GM18508 (cell line): Measurements from ENCODE around the gene CTU1.
A peak's percentile ranks its signal among the peaks of the same experiment; 100 is the strongest.

Experiments used
- ATAC-seq: cut with Tn5 transposase; IDR thresholded peaks from one replicate; pipeline ENCODE4 v1.9.1; 2021; ENCODE audit warnings: moderate number of reproducible peaks; ENCODE audit not compliant: insufficient read depth, unreplicated experiment

Gene CTU1

DNA sequence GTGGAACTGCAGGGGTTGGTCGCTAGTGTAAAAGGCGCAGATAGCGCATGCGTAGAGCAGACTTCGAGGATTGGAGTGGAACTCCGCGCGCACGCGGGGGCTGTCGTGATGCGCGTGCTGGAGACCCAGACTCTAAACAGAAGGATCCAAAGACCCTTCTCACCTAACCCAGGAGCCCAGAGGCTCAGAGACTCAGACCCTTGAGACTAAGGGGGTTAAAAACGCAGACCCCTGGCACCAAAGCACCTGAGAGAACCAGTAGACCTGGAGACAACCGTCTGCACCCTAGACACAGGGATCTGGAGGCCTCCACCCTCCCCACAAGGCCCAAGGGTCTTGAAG, 567 bp upstream of the CTU1 start:
- ATAC-seq, result peak; percentile 22

DNA sequence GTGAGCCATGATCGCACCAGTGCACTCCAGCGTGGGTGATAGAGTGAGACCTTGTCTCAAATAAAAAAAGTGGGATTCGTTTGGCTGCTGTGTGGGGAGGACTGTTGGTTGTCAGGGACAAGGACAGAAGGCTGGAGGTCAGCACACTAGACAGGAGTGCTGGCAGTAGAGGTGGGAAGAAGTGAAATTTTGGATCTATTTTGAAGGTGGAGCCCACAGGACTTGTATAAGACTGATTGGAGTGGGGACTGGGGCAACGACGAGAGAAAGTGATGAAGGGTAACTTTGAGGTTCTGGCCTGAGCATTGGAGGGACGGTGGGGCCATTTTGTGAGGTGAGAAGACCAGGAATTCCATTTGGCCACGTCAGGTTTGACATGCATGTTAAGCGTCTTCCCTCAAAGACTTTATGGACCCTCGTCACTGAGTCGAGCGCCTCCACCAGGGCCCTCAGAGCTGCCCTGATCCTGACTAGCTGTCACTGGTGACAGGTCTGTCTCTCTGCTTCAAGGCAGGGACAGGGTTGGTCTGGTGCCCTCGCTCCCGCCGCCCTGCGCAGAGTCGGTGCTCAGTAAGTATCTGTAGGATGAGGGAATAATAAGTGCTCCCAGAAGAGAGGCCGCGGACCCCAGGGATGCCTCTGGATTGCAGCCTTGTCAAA, 673 bp downstream of the CTU1 start:
- no peak for ATAC-seq

DNA sequence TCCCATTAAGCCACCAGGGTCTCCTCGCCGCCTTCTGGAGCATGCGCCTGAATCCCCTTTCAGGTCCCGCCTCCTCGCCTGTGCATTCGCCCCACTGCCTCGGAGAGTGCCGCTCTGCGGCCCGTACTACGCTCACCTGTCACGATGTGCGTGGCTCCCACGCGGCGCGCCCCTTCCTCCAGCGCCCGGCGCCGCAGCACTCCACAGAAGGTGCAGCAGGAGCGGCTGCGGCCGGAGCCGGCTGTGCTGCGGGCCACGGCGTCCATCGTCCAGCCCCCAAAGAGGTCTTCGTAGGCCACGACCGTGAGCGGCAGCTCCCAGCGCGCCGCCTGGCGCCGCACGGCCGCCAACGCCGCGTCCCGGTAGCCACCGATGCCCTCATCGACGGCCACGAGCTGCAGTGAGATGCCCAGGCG, 4.3 kb downstream of the CTU1 start:
- no peak for ATAC-seq

DNA sequence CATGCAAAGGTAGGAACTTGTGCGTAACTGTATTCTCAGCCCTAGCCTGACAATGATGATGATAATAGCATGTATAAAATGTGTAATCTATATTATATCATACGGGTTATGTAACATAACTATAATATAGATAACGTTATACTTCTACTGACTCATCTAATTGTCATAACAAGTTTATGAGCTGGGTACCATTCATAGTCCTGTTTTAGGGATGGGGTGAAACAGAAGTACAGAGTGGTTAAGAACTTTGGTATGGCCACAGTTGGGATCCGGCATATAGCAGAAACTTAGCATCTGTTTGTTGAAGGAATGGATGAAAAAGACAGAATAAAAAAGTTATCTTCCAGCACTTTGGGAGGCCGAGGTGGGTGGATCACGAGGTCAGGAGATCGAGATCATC, 5.2 kb downstream of the CTU1 start:
- no peak for ATAC-seq

- ATAC-seq, result no peak
These were observed 6.9 kb downstream of the CTU1 start for GRCh38 chr19:51101171-51101865.

- ATAC-seq, result no peak
These were observed 7.6 kb downstream of the CTU1 start for GRCh38 chr19:51100601-51101000.

DNA sequence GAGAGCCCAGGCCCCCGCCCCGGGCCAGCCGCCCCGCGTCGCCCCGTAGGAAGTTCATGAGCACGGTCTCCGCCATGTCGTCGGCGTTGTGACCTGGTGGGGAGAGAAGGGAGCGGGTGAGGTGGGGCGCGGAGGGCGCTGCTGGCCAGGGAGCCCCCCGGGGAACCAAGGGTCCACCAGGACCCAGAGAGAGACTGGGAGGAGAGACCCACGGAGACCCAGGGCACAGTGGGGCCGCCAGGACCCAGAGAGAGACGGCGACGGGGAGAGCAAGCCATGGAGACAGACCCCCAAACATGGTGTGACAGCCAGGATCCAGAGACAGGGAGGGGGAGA, 9.2 kb downstream of the CTU1 start:
- no peak for ATAC-seq

- ATAC-seq, result no peak
These were observed 9.7 kb downstream of the CTU1 start for GRCh38 chr19:51098365-51099046.

- ATAC-seq, result no peak
These were observed 10.4 kb downstream of the CTU1 start for GRCh38 chr19:51097796-51098195.

DNA sequence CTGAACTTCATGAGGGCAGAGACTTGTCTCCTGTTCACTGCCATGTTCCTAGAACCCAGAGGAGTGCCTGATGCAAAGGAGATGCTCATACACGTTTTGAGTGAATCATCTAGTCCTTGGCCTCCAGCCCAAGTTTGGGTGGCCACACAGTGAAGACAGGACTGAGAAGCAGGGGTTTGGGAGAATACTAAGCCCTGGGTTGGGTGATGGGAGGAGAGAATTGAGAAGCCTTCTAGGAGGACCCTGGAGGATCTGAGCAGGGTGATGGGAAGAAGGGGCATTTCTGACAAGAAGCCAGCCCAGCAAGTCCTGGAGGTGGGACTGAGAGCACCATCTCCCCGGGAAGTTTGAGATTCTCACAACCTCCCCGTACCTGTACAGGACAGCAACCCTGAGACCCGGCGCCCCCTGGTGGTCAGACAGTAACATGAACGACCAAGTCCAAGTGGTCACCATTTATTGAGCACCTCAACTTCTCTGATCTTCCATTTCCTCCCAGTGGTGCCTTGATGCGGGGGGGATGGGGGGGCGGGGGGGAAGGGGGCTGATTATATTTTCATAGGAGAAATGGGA, 11.0 kb downstream of the CTU1 start:
- no peak for ATAC-seq

- no peak for ATAC-seq
These were observed 11.6 kb downstream of the CTU1 start for GRCh38 chr19:51096473-51097165.

DNA sequence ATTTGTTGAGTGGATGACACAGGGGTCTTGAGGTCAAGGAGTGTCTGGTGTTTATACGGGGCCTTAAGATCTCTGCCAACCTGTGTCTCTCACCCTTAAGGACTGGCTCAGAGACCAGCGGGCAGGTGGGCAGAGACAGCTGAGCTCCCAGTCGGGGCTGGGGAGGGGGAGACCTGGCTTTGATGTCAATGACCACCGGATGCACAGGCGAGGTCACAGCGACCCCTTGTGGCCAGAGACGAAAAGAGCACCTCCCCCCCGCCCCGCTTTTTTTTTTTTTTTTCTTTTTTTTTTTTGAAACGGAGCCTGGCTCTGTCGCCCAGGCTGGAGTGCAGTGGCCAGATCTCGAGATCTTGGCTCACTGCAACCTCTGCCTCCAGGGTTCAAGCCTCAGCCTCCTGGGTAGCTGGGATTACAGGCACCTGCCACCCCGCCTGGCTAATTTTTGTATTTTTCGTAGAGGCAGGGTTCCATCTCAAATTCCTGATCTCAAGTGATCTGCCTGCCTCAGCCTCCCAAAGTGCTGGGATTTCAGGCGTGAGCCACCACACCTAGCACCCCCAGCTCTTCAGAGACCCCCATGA, 13.4 kb downstream of the CTU1 start:
- no peak for ATAC-seq

DNA sequence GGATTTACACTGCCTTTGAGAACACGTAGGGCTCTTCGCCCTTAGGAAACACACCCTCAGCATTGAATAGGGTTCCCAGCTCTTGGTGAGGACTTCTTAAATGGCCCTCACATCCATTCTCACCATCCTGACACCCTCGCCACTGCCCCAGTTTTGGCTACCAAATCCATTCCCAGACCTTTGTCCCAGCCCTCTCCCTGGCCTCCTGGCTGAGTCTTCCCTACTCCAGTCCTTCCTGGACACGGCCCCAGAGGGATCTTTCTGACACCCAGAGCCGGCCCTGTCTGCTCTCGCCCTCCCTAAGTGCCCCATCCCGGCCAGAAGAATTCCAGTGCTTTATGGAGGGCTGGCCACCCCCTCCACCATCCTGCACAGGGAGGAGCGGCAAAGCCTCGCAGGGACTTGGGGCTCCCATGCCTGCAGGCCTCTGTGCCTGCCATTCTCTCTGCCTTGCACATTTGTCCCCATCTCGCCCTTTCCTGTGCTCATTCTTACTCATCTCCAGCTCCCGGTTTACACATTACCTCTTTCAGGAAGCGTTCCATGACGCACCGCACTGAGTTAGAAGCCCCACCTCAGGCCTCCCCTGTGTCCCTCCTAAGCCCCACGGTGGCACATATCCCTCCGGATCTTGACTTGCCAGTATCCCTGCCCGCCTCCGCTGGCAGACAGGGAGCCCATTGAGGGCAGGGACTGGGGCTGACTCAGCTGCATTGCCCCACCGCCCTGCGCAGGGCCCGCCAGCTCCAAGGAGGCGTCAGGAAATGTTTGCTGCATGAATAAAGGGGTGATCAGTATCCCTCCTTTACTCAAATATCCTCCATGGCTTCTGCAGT, 14.5 kb downstream of the CTU1 start:
- no peak for ATAC-seq

GRCh38 chr19:51093101-51093500, 15.1 kb downstream of the CTU1 start:
- no peak for ATAC-seq

DNA sequence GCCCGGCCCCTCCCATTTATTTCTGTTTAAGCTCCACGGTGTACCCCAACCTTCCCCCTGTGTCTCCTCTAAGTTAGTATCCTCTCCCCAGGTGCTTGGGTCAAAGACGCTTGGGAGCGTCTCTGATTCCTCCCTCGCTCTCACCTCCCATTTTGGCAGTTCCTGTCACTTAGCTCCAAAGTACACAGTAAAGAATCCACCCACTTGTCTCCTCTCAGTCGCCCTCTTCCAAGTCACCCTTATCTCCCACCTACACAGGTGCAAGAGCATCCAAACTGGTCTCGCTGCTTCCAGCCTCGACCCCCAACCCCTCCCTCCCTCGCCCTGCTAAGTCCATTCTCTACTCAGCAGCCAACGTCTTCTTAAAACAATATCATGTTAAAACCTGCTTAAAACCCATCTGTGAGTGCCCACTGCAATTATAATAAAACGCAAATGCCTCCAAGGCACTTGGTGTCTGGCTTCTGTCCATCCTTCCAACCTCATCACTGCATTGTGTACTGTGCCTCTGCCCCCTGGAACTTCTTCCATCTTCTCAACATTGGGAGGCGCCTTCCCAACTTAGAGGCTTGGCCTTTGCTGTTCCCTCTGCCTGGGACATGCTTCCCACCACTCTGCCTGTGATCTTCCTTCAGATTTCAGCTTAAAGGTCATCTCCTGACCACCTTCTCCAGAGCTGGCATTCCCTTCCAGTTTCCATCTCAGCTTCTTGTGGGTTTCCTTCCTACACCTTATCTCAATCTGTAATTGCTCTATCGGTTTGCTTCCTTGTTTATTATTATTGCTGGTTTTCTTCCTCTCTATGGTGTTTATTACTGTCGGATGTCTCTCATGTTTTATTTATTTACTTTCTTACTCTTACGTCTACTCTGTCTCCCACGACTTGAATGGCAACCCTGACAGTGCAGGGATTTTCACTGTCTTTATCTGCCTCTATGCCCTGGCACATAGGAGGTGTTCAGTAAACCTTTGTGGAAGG, 16.0 kb downstream of the CTU1 start:
- no peak for ATAC-seq

GRCh38 chr19:51091126-51091525, 17.1 kb downstream of the CTU1 start:
- no peak for ATAC-seq

DNA sequence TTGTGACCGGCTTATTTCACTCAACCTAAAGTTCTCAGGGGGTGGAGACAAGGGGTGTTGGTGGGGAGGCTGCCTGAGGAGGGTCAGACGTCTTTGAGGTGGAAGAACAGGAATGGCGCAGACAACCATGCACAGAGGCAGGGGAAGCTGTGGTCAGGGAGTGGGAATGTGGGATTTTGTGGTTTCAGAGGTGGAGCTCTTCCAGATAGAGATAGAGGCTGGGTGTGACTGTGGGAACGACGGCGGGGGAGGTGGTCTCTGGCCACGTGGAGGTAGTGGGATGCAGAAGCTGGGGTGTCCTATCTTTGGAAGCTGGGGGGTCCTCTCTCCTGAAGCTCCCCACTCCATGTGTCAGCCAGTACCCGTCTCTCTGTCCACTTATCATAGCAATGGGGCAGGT, 17.7 kb downstream of the CTU1 start:
- ATAC-seq, result no peak

DNA sequence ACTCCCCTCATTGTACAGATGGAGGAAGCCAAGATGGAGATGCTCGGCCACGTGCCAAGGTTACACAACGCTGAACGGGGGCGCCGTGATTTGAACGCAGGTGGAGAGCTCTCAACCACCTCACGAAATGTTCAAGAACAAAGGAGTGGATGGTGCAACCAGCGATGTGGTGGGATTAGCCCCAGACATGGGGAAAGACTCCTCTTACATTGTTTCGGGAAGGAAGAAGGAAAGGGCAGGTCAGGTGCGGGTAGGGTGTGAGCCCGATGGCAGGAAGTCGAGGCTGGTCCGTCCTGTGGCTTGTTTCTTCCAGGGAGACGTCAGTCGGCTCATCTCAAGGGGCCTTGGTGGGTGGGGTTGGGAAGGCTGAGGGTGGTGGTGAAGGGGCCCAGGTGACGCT, 18.4 kb downstream of the CTU1 start:
- no peak for ATAC-seq
